GM19468 (cell line): Measurements from ENCODE around the gene GRAMD4.

ENCODE experiments used
- ATAC-seq: cut with Tn5 transposase; IDR thresholded peaks from one replicate; pipeline ENCODE4 v1.9.1; 2021; ENCODE audit warnings: mild to moderate bottlenecking, moderate library complexity, moderate number of reproducible peaks; ENCODE audit not compliant: unreplicated experiment; ENCODE audit errors: extremely low read depth

The GRAMD4 gene

GRCh38 chr22:46703996-46704370 lies 83.8 kb downstream of the GRAMD4 start:
- no peak for ATAC-seq

DNA sequence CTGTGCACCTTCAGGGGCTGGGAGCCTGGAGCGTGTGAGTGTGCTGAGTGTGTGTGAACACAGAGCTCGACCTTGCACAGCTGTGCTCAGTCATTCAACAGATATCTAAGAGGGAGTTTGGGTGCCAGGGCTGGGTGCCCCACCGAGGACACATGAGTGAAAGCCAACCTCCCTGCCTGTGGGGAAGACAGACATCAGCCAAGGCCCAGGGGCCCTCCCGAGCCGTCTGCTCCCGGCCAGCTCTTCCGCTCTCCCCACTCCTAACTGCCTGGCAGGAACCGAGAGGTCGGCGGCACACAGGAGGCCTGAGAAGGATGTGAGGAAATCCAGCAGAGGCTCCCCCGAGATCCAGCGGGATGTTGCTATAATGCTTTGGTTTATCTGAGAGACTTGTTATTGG lies 85.9 kb downstream of the GRAMD4 start:
- no peak for ATAC-seq

GRCh38 chr22:46707305-46707704 lies 87.1 kb downstream of the GRAMD4 start:
- no peak for ATAC-seq

DNA sequence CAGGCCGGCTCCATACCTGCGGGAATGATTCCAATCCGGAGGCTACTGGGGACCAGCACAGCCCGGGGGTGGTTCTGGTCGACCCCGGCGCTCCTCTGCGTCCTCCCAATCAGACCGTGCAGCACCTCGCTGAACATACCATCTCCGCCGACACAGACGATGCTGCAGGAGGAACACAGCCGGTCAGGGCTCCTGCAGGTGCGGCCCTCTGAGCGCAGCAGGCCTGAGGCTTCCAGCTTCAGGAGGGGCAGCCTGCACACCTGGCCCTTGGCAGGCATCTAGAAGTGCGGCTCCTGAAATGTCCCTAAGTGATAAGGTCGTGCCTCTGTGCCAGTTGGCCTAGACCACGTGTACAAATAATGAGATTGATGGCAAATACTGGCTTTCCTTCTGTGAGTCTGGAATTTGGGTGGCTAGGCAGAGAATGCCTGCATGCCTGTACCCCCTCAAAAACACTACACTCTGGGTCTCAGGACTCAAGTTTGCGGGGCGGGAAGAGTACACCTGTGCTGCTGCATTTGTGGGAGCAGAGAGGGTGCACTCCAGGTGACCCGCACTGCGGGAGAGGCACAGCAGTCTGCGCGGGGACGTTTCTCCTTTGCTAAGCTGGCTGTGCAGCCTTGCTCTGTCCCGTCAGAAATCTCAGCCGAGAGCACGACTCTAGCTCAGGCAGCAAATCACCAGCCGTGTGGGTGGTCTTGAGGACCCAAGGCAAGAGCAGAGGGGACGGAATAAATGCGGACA lies 87.8 kb downstream of the GRAMD4 start:
- ATAC-seq: no peak

GRCh38 chr22:46708766-46709330 lies 88.7 kb downstream of the GRAMD4 start:
- no peak for ATAC-seq

DNA sequence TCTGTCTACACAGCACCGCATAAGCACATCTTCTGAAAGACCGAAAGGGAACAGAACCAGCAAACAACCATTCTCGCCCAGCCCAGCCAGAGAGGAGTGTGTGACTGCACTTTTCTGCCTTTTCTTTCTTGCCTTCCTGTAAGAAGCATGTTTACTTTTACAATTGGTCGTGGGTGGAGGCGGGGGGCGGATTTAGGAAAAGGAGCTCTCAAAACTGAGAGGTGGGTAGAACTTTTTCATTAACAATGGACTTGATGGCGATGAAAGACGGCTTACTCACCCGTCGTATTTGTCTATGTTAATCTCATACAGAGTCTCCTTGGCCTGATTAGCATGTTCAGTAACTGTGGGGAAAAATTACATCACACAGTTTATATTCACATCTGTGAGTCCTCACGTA lies 90.6 kb downstream of the GRAMD4 start:
- no peak for ATAC-seq

DNA sequence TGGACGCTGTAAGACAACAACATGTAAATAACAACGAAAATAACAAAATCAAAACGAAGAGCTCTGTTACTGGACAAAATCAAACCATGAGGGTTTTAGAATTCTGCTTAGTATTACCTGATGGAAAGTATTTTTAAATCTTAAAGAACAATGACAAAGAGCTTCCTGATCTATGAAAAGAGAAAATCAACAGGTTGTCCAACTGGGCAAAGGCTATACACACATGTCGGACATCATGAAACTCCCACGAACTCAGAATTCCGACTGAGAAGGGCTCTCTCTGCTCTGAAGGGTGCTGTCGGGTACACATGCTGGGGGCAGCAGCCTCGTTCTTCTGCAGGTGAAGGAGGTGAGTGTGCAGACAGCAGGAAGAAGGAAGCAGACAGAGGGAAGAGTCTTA lies 92.1 kb downstream of the GRAMD4 start:
- no peak for ATAC-seq

DNA sequence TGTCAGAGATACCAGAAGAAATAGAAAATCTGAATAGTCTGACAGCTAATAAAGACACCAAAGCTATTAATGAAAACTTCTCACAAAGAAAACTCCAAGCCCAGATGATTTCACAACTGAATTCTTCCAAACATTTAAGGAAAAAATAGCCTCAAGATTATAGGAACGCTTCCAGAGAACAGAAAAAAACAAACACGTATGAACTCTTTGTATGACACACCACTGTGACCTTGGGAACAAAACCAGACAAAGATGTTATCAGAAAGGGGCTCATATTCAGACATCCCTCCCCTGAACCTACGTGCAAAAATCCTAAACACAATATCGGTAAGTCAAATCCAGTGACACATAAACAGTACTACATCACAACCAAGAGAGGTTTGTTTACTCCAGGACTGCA lies 94.4 kb downstream of the GRAMD4 start:
- no peak for ATAC-seq

GRCh38 chr22:46719921-46720320 lies 99.7 kb downstream of the GRAMD4 start:
- no peak for ATAC-seq

GRCh38 chr22:46721501-46722085 lies 101.4 kb downstream of the GRAMD4 start:
- no peak for ATAC-seq

DNA sequence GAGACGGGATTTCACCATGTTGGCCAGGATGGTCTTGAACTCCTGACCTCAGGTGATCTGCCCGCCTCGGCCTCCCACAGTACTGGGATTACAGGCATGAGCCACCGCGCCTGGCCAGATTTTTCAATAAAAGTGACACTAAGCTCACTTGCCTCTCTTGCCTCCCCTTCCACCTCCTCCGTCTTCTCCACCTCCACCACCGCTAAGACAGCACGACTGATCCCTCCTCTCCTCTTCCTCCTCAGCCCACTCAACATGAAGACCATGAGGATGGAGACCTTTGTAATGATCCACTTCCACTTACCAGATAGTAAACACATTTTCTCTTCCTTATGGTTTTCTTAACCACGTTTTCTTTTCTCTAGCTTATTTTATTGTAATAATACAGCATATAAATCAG lies 103.7 kb downstream of the GRAMD4 start:
- no peak for ATAC-seq

DNA sequence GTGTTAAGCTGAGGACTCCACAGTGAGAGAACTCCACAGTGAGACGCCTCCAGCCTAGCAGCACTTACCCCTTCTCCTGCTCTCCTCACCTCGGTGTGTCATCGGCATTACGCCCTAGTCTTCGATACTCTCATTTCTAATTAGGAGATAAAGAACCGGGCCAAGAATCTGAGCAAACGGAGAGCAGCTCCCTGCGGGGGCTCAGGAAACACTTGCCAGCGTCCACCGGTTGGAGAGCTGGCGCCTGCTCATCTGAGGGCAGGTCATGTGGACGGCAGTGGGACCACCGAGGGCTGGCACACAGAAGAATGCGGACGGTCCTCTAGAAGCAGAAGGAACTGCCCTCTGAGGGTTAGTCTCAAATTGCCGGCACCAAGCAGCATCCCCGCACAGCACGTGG lies 104.9 kb downstream of the GRAMD4 start:
- no peak for ATAC-seq

DNA sequence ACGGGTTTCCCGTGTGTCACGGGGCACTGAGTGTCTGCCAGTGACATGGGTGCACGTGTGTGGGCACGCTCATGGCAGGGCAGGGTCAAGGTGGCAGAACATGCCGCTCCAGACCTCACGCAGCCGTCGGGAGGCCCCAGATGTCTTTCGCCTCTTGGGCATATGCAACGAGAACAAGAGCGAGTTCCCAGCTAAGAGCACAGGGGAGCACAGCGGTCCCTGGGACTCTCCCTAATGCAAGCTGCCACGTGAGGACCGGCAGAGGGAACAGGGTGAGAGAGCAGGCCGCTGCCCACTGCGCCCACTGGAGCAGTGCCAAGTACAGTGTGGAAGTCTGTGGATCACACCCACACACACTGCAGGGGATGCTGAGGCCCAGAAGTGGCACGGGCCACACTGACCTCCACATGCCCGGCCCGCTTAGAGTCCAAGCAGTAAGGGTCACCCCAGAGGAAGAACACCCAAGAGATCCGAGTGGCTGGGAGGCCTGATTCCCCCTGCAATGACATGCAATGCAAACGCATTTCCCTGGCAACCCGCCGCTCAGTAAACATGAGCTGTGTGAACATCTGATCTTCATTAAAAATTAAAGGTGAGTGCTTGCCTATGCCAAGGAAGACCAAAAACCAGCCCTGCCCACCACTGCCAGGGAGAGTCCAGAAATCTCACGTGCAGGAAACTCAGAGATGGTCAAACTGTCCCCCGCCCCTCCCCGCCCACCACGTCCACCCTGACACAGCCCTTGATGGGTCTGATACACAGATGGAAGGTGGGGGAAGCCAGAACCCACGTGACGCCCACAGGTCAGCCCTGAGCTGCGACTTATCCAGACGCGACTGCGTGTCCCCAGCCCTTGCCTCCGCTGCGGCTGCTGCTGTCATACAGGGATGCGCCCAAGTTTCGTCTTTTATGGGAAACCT lies 106.1 kb downstream of the GRAMD4 start:
- no peak for ATAC-seq

- ATAC-seq: no peak
Measured at GRCh38 chr22:46726986-46727317, 106.8 kb downstream of the GRAMD4 start.

DNA sequence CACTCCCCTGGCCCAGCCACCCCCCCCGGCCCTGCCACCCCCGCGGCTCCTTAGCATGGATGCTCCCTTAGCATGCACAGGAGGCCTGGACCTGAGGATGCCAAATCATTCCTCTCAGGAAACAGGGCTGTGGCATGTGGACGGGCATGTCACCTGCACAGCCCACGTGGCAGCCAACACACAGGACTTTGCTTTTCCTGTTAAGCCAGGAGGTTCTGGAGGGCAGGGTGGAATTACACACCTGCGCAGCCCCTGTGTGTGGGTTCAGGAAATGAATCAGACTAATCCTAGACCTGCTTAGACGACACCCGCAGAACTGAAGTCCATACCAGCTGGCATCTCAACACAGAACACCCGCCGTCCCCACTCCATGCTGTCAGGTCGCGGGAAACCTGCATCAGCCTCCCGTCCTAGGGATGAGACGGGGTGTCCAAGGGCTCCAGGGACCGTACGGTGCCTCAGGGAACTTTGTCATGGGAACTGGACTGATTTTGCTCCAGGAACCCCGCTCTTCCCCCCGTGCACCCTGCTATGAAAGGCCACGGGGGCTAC lies 107.7 kb downstream of the GRAMD4 start:
- ATAC-seq: no peak

DNA sequence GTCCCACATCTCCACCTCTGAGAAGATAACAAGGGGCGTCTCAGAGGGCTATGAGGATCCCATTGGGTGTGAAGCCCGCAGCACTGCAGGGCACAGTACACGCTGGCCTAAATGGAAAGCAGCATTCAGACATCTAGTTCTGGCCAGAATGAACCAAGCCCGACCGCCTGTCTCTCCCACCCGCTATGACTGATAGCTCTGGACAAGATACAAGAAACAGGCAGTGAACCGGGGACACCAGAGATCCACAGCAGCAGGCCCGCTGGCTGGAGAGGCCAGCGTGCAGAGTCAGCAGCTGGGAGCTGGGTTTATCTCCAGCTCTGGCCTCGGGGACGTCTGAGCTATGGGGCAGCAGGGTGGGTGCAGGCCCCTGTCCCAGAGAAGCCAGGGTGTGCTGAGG lies 108.3 kb downstream of the GRAMD4 start:
- no peak for ATAC-seq
